ENCODE results near the gene PDHB. TPM values are rescaled to one million over a fixed set of nuclear protein-coding genes. Genes with fewer than 3 reads are reported as not detected.

PDHB gene
- total RNA-seq, 2 experiments from 2014 or later, result 31.1 to 31.5 TPM

- Histone ChIP-seq H3K4me1 (ENCODE audit: insufficient read depth, low read length) (no peaks in the 10 kb centered on the region), H3K27ac (ENCODE audit: low read depth in 1 of 2, low read length in 2 of 2) (no peak overlapping the region), H3K4me3 (ENCODE audit: low read length) (no peak overlapping the region), H3K9me3 (ENCODE audit: control insufficient read depth in 1 of 2, insufficient read depth in 1 of 2, low read length in 2 of 2) (no peaks in the 10 kb centered on the region), H3K36me3 (ENCODE audit: insufficient read depth, low read length) (peaks cover 54% of the 10 kb centered on the region), H3K27me3 (ENCODE audit: control insufficient read depth in 1 of 2, insufficient read depth in 2 of 2, low read length in 2 of 2) (no peaks in the 10 kb centered on the region)
- intact Hi-C loops (cut with DNase I, micrococcal nuclease), result no loop called here
- Mint-ChIP-seq H3K4me1 (ENCODE audit: low read depth) (no peaks in the 10 kb centered on the region), H3K9me3 (no peaks in the 10 kb centered on the region), H3K27me3 (no peaks in the 10 kb centered on the region), H3K27ac (no peak overlapping the region), H3K36me3 (ENCODE audit: low read depth) (peaks cover 76% of the 10 kb centered on the region), H3K4me3 (no peak overlapping the region)
- ChIA-PET CTCF (interaction anchor here (1.1 kb wide), 1 partner anchor 91 kb away, joined by 3 read pairs; no protein-coding TSS in a partner anchor), POLR2A (no interaction called here)
- DNase-seq, result no peak
- TF ChIP-seq CTCF (IDR thresholded peaks at IDR 0.05), result no peak
- no peak for ATAC-seq (ENCODE audit: poor library complexity)
These were observed 34.8 kb downstream of the PDHB start for GRCh38 chr3:58398669-58399333.

- Mint-ChIP-seq H3K27ac (no peak overlapping the region), H3K4me3 (no peak overlapping the region)
- H3K36me3 ChIP-seq (ENCODE audit: insufficient read depth, low read length), result peaks cover 49% of the 10 kb centered on the region
These were observed 39.3 kb downstream of the PDHB start for GRCh38 chr3:58394339-58394738.

GRCh38 chr3:58392181-58392580 is 41.5 kb downstream of the PDHB start:
- ChIA-PET CTCF (no interaction called here), POLR2A (no interaction called here)
- Histone ChIP-seq H3K4me1 (ENCODE audit: insufficient read depth, low read length) (no peaks in the 10 kb centered on the region), H3K27ac (ENCODE audit: low read depth in 1 of 2, low read length in 2 of 2) (no peak overlapping the region), H3K4me3 (ENCODE audit: low read length) (no peak overlapping the region), H3K9me3 (ENCODE audit: control insufficient read depth in 1 of 2, insufficient read depth in 1 of 2, low read length in 2 of 2) (no peaks in the 10 kb centered on the region), H3K36me3 (ENCODE audit: insufficient read depth, low read length) (peaks cover 29% of the 10 kb centered on the region), H3K27me3 (ENCODE audit: control insufficient read depth in 1 of 2, insufficient read depth in 2 of 2, low read length in 2 of 2) (no peaks in the 10 kb centered on the region)
- Mint-ChIP-seq H3K27me3 (no peaks in the 10 kb centered on the region), H3K4me1 (ENCODE audit: low read depth) (no peaks in the 10 kb centered on the region), H3K9me3 (no peaks in the 10 kb centered on the region), H3K36me3 (ENCODE audit: low read depth) (peaks cover 50% of the 10 kb centered on the region), H3K27ac (no peak overlapping the region), H3K4me3 (no peak overlapping the region)
- no peak for TF ChIP-seq CTCF (IDR thresholded peaks at IDR 0.05)
- DNase-seq (no peak), ATAC-seq (ENCODE audit: poor library complexity) (no peak)
- intact Hi-C loops (cut with DNase I, micrococcal nuclease), result no loop called here

More at GRCh38 chr3:58394339-58394738, 39.3 kb downstream of the PDHB start:
- H3K27me3 ChIP-seq (ENCODE audit: control insufficient read depth in 1 of 2, insufficient read depth in 2 of 2, low read length in 2 of 2), result no peaks in the 10 kb centered on the region
- CTCF ChIA-PET, result no interaction called here
- no peak overlapping the region for H3K27ac ChIP-seq (ENCODE audit: low read depth in 1 of 2, low read length in 2 of 2)
- Mint-ChIP-seq H3K9me3 (no peaks in the 10 kb centered on the region), H3K27me3 (no peaks in the 10 kb centered on the region), H3K36me3 (ENCODE audit: low read depth) (peaks cover 71% of the 10 kb centered on the region), H3K4me1 (ENCODE audit: low read depth) (no peaks in the 10 kb centered on the region)
- POLR2A ChIA-PET, result interaction anchor here (0.5 kb wide), 1 partner anchor 67 kb away, joined by 3 read pairs; no protein-coding TSS in a partner anchor
- no peak for TF ChIP-seq CTCF (IDR thresholded peaks at IDR 0.05)
- no peaks in the 10 kb centered on the region for H3K4me1 ChIP-seq (ENCODE audit: insufficient read depth, low read length)
- no peaks in the 10 kb centered on the region for H3K9me3 ChIP-seq (ENCODE audit: control insufficient read depth in 1 of 2, insufficient read depth in 1 of 2, low read length in 2 of 2)
- ATAC-seq (ENCODE audit: poor library complexity) (no peak), DNase-seq (no peak)
- no peak overlapping the region for H3K4me3 ChIP-seq (ENCODE audit: low read length)
- intact Hi-C loops (cut with DNase I, micrococcal nuclease), result no loop called here
